Fibroblast of lung (primary cell): ENCODE measurements around the gene UVRAG.

ENCODE experiments used
- CTCF ChIP-seq, 2 donors: IDR thresholded peaks in 1 of 2; conservative IDR thresholded peaks in 1 of 2; 1 replicate in 1 of 2; 2 replicates in 1 of 2; pipeline ENCODE4 v1.5.1; 2011 to 2012; ENCODE audit warnings: low read length in 2 of 2, control low read depth in 1 of 2, inconsistent platforms in 1 of 2, low read depth in 1 of 2, mild to moderate bottlenecking in 1 of 2
- EZH2 ChIP-seq: IDR thresholded peaks from 2 replicates; pipeline ENCODE4 v1.5.1; 2012; ENCODE audit warnings: low read length, control low read depth, mild to moderate bottlenecking; ENCODE audit errors: missing control alignments

- TF ChIP-seq CTCF (conservative IDR thresholded peaks at IDR 0.05 in 1 of 2, IDR thresholded peaks at IDR 0.05 in 1 of 2; ENCODE audit: low read depth in 1 of 2, low read length in 2 of 2) (no peak), EZH2 (no peak)
Observed at GRCh38 chr11:75784506-75784905, 30.5 kb upstream of the UVRAG start.
